Chondrocyte (in vitro differentiated cells): ENCODE measurements around the gene ACSL6. TPM values are rescaled to one million over a fixed set of nuclear protein-coding genes. Genes with fewer than 3 reads are reported as not detected.
"Not testable (repeated sequence)": the region's sequence is repeated elsewhere in the genome, so short reads cannot be mapped to it uniquely, and the experiment has no call there.

Experiments used
- DNase-seq: peaks from one replicate; pipeline ENCODE4 v3.0.0; 2021; ENCODE audit warnings: mixed read lengths, low spot score
- H3K27ac Mint-ChIP-seq: one replicate; pipeline ENCODE4 v1.8.0; 2021; ENCODE audit warnings: mild to moderate bottlenecking, moderate library complexity, mixed read lengths; ENCODE audit not compliant: unreplicated experiment
- H3K27me3 Mint-ChIP-seq: 2 replicates; pipeline ENCODE4 v1.8.0; 2021; ENCODE audit warnings: low read depth, mixed read lengths
- H3K36me3 Mint-ChIP-seq: 2 replicates; pipeline ENCODE4 v1.8.0; 2021; ENCODE audit warnings: low read depth, mixed read lengths
- H3K4me1 Mint-ChIP-seq: 2 replicates; pipeline ENCODE4 v1.8.0; 2021; ENCODE audit warnings: low read depth, mild to moderate bottlenecking, mixed read lengths
- H3K4me3 Mint-ChIP-seq: one replicate; pipeline ENCODE4 v1.8.0; 2021; ENCODE audit warnings: mild to moderate bottlenecking, moderate library complexity, mixed read lengths; ENCODE audit not compliant: unreplicated experiment
- H3K9me3 Mint-ChIP-seq: 2 replicates; pipeline ENCODE4 v1.8.0; 2021; ENCODE audit warnings: low read depth, mixed read lengths
- total RNA-seq: library from RNA; stranded (reverse); gene quantifications from 3 replicates; pipeline ENCODE4 v1.2.1, GENCODE V29; 2021
- TF ChIP-seq, protein P1 (sequence below): fragments of 200-600 bp; sonication (generic); IDR thresholded peaks from 2 replicates; pipeline ENCODE4 v1.5.0; 2021; ENCODE audit warnings: antibody characterized with exemption, mild to moderate bottlenecking, moderate library complexity

ACSL6 gene
- total RNA-seq, 1 donor from 2014 or later, result not detected

DNA sequence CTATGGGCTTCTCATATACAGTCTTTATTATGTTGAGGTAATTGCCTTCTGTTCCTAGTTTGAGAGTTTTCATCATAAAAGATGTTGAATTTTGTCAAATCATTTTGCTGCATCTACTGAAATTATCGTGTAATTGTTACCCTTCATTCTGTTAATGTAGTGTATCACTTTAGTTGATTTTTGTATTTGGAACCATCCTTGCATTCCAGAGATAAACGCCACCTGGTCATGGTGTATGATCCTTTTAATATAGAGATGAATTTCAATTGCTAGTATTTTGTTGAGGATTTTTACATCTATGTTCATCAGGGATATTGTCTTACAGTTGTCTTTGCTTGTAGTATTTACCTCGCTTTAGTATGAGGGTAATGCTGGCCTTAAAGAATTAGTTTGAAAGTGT lies 85.3 kb downstream of the ACSL6 start:
- H3K4me1 Mint-ChIP-seq, result no peaks in the 10 kb centered on the region
- peaks cover 47% of the 10 kb centered on the region for H3K9me3 Mint-ChIP-seq
- peaks cover 7% of the 10 kb centered on the region for H3K27me3 Mint-ChIP-seq
- no peak overlapping the region for H3K4me3 Mint-ChIP-seq
- DNase-seq, result no peak
- TF ChIP-seq, protein P1, sequence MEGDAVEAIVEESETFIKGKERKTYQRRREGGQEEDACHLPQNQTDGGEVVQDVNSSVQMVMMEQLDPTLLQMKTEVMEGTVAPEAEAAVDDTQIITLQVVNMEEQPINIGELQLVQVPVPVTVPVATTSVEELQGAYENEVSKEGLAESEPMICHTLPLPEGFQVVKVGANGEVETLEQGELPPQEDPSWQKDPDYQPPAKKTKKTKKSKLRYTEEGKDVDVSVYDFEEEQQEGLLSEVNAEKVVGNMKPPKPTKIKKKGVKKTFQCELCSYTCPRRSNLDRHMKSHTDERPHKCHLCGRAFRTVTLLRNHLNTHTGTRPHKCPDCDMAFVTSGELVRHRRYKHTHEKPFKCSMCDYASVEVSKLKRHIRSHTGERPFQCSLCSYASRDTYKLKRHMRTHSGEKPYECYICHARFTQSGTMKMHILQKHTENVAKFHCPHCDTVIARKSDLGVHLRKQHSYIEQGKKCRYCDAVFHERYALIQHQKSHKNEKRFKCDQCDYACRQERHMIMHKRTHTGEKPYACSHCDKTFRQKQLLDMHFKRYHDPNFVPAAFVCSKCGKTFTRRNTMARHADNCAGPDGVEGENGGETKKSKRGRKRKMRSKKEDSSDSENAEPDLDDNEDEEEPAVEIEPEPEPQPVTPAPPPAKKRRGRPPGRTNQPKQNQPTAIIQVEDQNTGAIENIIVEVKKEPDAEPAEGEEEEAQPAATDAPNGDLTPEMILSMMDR, result no peak
- no peak overlapping the region for H3K27ac Mint-ChIP-seq
- peaks cover 4% of the 10 kb centered on the region for H3K36me3 Mint-ChIP-seq

DNA sequence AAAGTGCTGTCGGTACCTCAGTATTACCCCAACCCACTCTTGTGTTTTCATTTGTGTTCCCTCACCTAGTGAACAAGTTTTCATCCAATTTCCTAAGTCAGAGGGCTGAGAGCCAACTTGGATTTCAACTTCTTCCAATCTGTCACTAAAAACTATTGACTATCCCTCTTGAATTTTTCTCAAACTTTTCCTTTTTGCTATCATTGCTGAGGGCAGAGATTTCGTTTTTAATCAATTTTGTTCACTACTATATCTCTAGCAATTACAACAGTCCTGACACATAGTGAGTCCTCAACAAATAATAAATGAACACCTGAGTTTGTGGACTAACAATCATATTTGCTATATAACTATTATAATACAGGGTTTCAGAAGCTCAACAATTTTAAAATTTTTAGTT lies 95.0 kb downstream of the ACSL6 start:
- Mint-ChIP-seq H3K4me1 (no peaks in the 10 kb centered on the region), H3K36me3 (no peaks in the 10 kb centered on the region), H3K4me3 (no peak overlapping the region), H3K27ac (no peak overlapping the region), H3K27me3 (peaks cover 15% of the 10 kb centered on the region), H3K9me3 (no peaks in the 10 kb centered on the region)
- DNase-seq, result no peak
- TF ChIP-seq, protein P1, result no peak

DNA sequence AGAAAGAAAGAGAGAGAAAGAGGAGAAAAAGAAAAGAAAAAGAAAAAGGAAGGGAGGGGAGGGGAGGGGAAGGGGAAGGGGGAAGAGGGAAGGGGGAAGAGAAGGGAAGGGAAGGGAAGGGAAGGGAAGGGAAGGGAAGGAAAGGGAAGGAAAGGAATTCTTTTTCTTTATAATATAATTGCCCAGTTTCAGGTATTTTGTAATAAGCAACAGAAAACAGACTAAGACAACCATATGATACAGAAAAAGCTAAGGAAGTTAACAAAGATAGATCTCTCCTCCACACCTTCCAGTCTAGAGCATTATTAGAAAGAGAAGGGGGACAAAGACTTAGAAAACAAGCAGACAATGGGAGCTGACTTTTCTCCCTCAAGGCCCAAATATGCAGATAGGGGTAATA lies 97.0 kb downstream of the ACSL6 start:
- Mint-ChIP-seq H3K27ac (no peak overlapping the region), H3K27me3 (peaks cover 19% of the 10 kb centered on the region), H3K36me3 (no peaks in the 10 kb centered on the region), H3K4me1 (no peaks in the 10 kb centered on the region), H3K9me3 (peaks cover 4% of the 10 kb centered on the region), H3K4me3 (no peak overlapping the region)
- TF ChIP-seq, protein P1, result no peak
- DNase-seq, result no peak

DNA sequence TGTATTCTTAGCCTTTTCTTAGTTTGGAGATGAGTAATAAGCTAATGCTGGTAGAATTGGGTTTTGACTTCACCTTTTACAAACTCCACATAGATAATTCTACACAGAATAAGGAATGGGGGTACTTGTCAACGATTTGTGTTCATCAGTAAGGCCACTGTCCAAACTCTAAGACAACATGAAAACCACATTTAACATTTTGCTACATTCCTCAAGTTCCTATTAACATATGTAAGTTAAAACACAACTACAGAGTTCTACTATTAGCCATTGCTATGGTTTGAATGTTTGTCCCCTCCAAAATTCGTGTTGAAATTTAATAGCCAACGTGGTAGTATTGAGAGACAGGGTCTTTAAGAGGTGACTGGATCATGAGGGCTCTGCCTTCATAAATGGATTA lies 97.9 kb downstream of the ACSL6 start:
- H3K4me1 Mint-ChIP-seq, result no peaks in the 10 kb centered on the region
- peaks cover 26% of the 10 kb centered on the region for H3K27me3 Mint-ChIP-seq
- TF ChIP-seq, protein P1, result no peak
- no peak overlapping the region for H3K27ac Mint-ChIP-seq
- H3K36me3 Mint-ChIP-seq, result no peaks in the 10 kb centered on the region
- H3K4me3 Mint-ChIP-seq, result no peak overlapping the region
- no peak for DNase-seq
- H3K9me3 Mint-ChIP-seq, result peaks cover 11% of the 10 kb centered on the region

DNA sequence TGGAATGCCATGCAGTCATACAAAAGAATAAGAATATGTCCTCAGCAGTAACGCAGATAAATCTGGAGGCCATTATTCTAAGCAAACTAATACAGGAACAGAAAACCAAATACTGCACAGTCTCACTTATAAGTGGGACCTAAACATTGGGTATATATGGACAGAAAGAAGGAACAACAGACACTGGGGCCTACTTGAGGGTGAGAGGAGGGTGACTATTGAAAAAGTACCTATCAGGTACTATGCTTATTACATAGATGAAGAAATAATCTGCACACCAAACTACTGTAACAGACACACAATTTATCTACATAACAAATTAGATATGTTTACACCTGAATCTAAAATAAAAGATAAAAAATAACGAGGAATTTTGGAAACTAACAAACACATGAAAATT lies 104.8 kb downstream of the ACSL6 start:
- Mint-ChIP-seq H3K36me3 (no peaks in the 10 kb centered on the region), H3K9me3 (peaks cover 51% of the 10 kb centered on the region), H3K27ac (no peak overlapping the region), H3K4me1 (no peaks in the 10 kb centered on the region), H3K27me3 (peaks cover 26% of the 10 kb centered on the region), H3K4me3 (no peak overlapping the region)
- DNase-seq, result no peak
- TF ChIP-seq, protein P1, result no peak

DNA sequence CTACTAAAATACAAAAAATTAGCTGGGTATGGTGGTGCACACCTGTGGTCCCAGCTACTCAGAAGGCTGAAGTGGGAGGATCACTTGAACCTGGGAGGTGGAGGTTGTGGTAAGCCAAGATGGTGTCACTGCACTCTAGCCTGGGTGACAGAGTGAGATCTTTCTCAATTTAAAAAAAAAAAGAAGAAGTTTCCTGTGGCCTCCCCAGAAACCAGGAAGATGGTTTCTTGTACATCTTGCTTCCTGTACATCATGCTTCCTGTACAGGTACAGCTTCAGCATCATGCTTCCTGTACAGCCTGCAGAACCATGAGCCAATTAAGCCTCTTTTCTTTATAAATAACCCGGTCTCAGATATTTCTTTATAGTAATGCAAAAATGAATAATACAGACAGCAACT lies 109.2 kb downstream of the ACSL6 start:
- not testable (repeated sequence) for H3K27me3 Mint-ChIP-seq, H3K27ac Mint-ChIP-seq, H3K36me3 Mint-ChIP-seq

More for the DNA sequence above, 109.2 kb downstream of the ACSL6 start:
- H3K4me1 Mint-ChIP-seq, DNase-seq, H3K4me3 Mint-ChIP-seq: not testable (repeated sequence)
- H3K9me3 Mint-ChIP-seq, result peaks cover 41% of the 10 kb centered on the region
